IMR-90 (cell line): ENCODE data around the gene TOMM7. TPM values are rescaled to one million over a fixed set of nuclear protein-coding genes. Genes with fewer than 3 reads are reported as not detected.

ENCODE experiments used
- ATAC-seq: fragments of 200-7000 bp; cut with Tn5 transposase; 2 replicates; pipeline ENCODE4 v1.9.1; 2020; ENCODE audit warnings: low read depth, mild to moderate bottlenecking, moderate library complexity
- BruUV-seq: library from RNA; stranded (reverse); fragments of 400-500 nt; replicated peaks from 2 replicates; lab custom pipeline; 2021; lab: Mats Ljungman, UMichigan
- CTCF ChIA-PET: fragments of 300-600 bp; formaldehyde crosslinking; extraction: SDS; loops from one replicate; lab custom pipeline; 2021; ENCODE audit warnings: antibody characterized with exemption; lab: Yijun Ruan, JAX
- POLR2A ChIA-PET: fragments of 300-600 bp; sonication (Branson Sonifier 250); formaldehyde crosslinking; loops from one replicate; lab custom pipeline; 2022; ENCODE audit warnings: antibody characterized with exemption; ENCODE audit not compliant: unreplicated experiment; lab: Charles Lee
- DNase-seq: peaks from one replicate; pipeline ENCODE4 v3.0.0; 2013
- H2AFZ ChIP-seq: replicated peaks from 2 replicates; pipeline ENCODE3; 2013; ENCODE audit warnings: low read length, mild to moderate bottlenecking; ENCODE audit not compliant: poor library complexity
- H2AK5ac ChIP-seq: 2 replicates; pipeline ENCODE4 v1.6.1; 2013; ENCODE audit warnings: low read depth, low read length, inconsistent platforms
- H2AK9ac ChIP-seq: replicated peaks from 2 replicates; pipeline ENCODE3; 2013; ENCODE audit warnings: mild to moderate bottlenecking, low read depth, low read length, moderate library complexity; ENCODE audit not compliant: poor library complexity
- H2BK120ac ChIP-seq: 2 replicates; pipeline ENCODE4 v1.6.1; 2013; ENCODE audit warnings: low read depth, low read length, inconsistent platforms
- H2BK15ac ChIP-seq: 3 replicates; pipeline ENCODE4 v1.6.1; 2013; ENCODE audit warnings: low read depth, low read length, inconsistent platforms
- H2BK20ac ChIP-seq: 2 replicates; pipeline ENCODE4 v1.6.1; 2013; ENCODE audit warnings: low read depth, mild to moderate bottlenecking, inconsistent platforms, low read length, moderate library complexity
- H2BK5ac ChIP-seq: 2 replicates; pipeline ENCODE4 v1.6.1; 2013; ENCODE audit warnings: mild to moderate bottlenecking, low read depth, low read length, inconsistent platforms; ENCODE audit not compliant: poor library complexity, severe bottlenecking
- H3K14ac ChIP-seq: replicated peaks from 2 replicates; pipeline ENCODE4 v1.6.1; 2013; ENCODE audit warnings: low read depth, low read length, inconsistent platforms
- H3K18ac ChIP-seq: 2 replicates; pipeline ENCODE4 v1.6.1; 2013; ENCODE audit warnings: low read depth, low read length, control low read depth
- H3K23ac ChIP-seq: 2 replicates; pipeline ENCODE4 v1.6.1; 2013; ENCODE audit warnings: low read depth, low read length, inconsistent platforms
- H3K27ac ChIP-seq: 2 replicates; pipeline ENCODE4 v1.5.1; 2013; ENCODE audit warnings: mild to moderate bottlenecking, control low read depth, low read length; ENCODE audit not compliant: insufficient read depth
- H3K27me3 ChIP-seq: 2 replicates; pipeline ENCODE4 v1.6.1; 2013; ENCODE audit warnings: low read length; ENCODE audit not compliant: control insufficient read depth, insufficient read depth
- H3K36me3 ChIP-seq: 2 replicates; pipeline ENCODE4 v1.6.1; 2013; ENCODE audit warnings: low read length, mixed read lengths; ENCODE audit not compliant: control insufficient read depth, insufficient read depth
- H3K4ac ChIP-seq: 2 replicates; pipeline ENCODE4 v1.6.1; 2013; ENCODE audit warnings: low read depth, low read length, inconsistent platforms
- H3K4me1 ChIP-seq: 2 replicates; pipeline ENCODE4 v1.6.1; 2013; ENCODE audit warnings: low read length, mixed read lengths; ENCODE audit not compliant: control insufficient read depth, insufficient read depth
- H3K4me2 ChIP-seq: 2 replicates; pipeline ENCODE4 v1.6.1; 2013; ENCODE audit warnings: low read depth, mild to moderate bottlenecking, control low read depth, low read length, moderate library complexity
- H3K4me3 ChIP-seq: 2 replicates; pipeline ENCODE4 v1.5.1; 2013; ENCODE audit warnings: low read depth, mild to moderate bottlenecking, control low read depth, low read length, moderate library complexity; ENCODE audit not compliant: insufficient read depth
- H3K56ac ChIP-seq: 2 replicates; pipeline ENCODE4 v1.6.1; 2013; ENCODE audit warnings: low read length, inconsistent platforms; ENCODE audit not compliant: insufficient read depth; ENCODE audit errors: extremely low read depth
- H3K79me1 ChIP-seq, 2 experiments: 2 replicates each; pipeline ENCODE4 v1.6.1; 2013; ENCODE audit warnings: low read length in 2 of 2, inconsistent platforms in 1 of 2, low read depth in 1 of 2
- H3K9ac ChIP-seq: 2 replicates; pipeline ENCODE4 v1.6.1; 2013; ENCODE audit warnings: low read depth, low read length, control low read depth
- H3K9me1 ChIP-seq: 2 replicates; pipeline ENCODE4 v1.6.1; 2013; ENCODE audit warnings: low read length, inconsistent platforms; ENCODE audit not compliant: insufficient read depth
- H3K9me3 ChIP-seq: 2 replicates; pipeline ENCODE4 v1.6.1; 2013; ENCODE audit warnings: low read length; ENCODE audit not compliant: control insufficient read depth, insufficient read depth
- H4K20me1 ChIP-seq: 2 replicates; pipeline ENCODE4 v1.6.1; 2013; ENCODE audit warnings: low read length, inconsistent platforms; ENCODE audit not compliant: insufficient read depth
- H4K5ac ChIP-seq: 2 replicates; pipeline ENCODE4 v1.6.1; 2013; ENCODE audit warnings: mild to moderate bottlenecking, low read depth, low read length, control low read depth
- H4K8ac ChIP-seq, 2 experiments: 2 replicates each; pipeline ENCODE4 v1.6.1; 2013; ENCODE audit warnings: low read depth in 2 of 2, low read length in 2 of 2, control low read depth in 1 of 2, inconsistent platforms in 1 of 2
- H4K91ac ChIP-seq: 2 replicates; pipeline ENCODE4 v1.6.1; 2013; ENCODE audit warnings: low read depth, low read length, inconsistent platforms; ENCODE audit not compliant: insufficient read depth
- NFE2L2 ChIP-seq: fragments of 150-350 bp; IDR thresholded peaks from 2 replicates; pipeline ENCODE4 v1.6.1; 2016; ENCODE audit warnings: low read depth, mild to moderate bottlenecking, low read length
- RFX5 ChIP-seq: IDR thresholded peaks from 2 replicates; pipeline ENCODE4 v1.8.0; 2012; ENCODE audit warnings: low read depth, mild to moderate bottlenecking, low read length, moderate library complexity
- WGBS, 2 experiments: methylation state at CpG; one replicate each; pipeline versions ENCODE4 v1.1.5 to v1.1.7; 2013; ENCODE audit warnings: missing lambda C conversion rate in 2 of 2; ENCODE audit not compliant: insufficient read length in 1 of 2; ENCODE audit errors: extremely low coverage in 2 of 2; 5-methylcytosine and 5-hydroxymethylcytosine counted together
- dilution Hi-C: fragments of 300-500 bp; cut with HindIII; formaldehyde crosslinking; loops from one replicate; pipeline ENCODE4 v1.14.3; 2018; ENCODE audit warnings: low sequenced_read_pairs; ENCODE audit not compliant: unreplicated experiment
- in situ Hi-C: fragments of 300-500 bp; cut with MboI; formaldehyde crosslinking; loops from 3 replicates; pipeline ENCODE4 v1.14.3; 2019; ENCODE audit warnings: low sequenced_read_pairs, inconsistent platforms, mixed read lengths
- intact Hi-C: fragments of 100-400 bp; cut with micrococcal nuclease; formaldehyde crosslinking; loops from 2 replicates; pipeline ENCODE4 v1.10.0; 2022
- polyA plus RNA-seq, 3 experiments: library from polyadenylated mRNA; depleted of rRNA; stranded (reverse); fragments of >200 nt; gene quantifications; 2 replicates each; pipeline ENCODE4 v1.2.3, GENCODE V29; 2012; ENCODE audit warnings: low replicate concordance in 1 of 3
- total RNA-seq: library from RNA; depleted of rRNA; stranded (reverse); fragments of >200 nt; gene quantifications from 2 replicates; pipeline ENCODE4 v1.2.3, GENCODE V29; 2012

Gene TOMM7
- total and polyA plus RNA-seq, 2 of the 4 experiments (the other 2 are of a cell fraction), result 67.2 to 727 TPM

DNA sequence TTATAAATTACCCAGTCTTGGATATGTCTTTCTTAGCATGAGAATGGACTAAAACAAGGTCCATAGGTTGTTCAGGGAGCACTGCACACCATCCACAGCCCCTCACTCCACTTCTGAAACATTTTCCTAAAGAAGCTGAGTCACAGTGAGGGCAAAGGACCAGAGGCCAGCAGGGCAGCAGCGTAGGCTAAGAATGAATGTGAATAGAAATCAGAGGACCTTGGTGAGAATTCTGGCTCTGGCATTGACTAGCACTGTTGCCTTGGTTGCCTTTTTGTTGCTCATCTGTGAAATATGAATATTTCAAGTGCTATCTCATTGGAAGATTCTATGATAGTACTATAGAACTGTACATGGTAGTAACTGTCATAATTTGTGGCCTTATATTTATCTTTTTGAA, 41.7 kb upstream of the TOMM7 start:
- peaks cover 34% of the 10 kb centered on the region for H3K4me1 ChIP-seq

More for the DNA sequence above, 41.7 kb upstream of the TOMM7 start:
- peak overlapping the region; percentile 30 to 77; a peak in 3 of 4 replicates for H4K8ac ChIP-seq
- intact Hi-C loops (no loop called here), in situ Hi-C loops (no loop called here), dilution Hi-C loops (no loop called here)
- TF ChIP-seq NFE2L2 (peak; percentile 67; the same call in 1 of the 2 replicates), RFX5 (no peak)
- ATAC-seq (peak; percentile 18), DNase-seq (peak; percentile 62)
- peak overlapping the region; percentile 72 for H4K5ac ChIP-seq
- H3K27me3 ChIP-seq, result no peaks in the 10 kb centered on the region
- H3K27ac ChIP-seq, result peak overlapping the region; percentile 77
- H2BK120ac ChIP-seq, result peak overlapping the region; percentile 88
- H2AK5ac ChIP-seq, result peak overlapping the region; percentile 87
- H3K23ac ChIP-seq, result no peak overlapping the region
- POLR2A ChIA-PET, result interaction anchor here (0.6 kb wide), 1 partner anchor 291 kb away, joined by 3 read pairs; no protein-coding TSS in a partner anchor
- no TSS peak for BruUV-seq
- no CpG with 5 or more reads among the region's 1 CpG for WGBS, 2 experiments
- H2BK20ac ChIP-seq, result peak overlapping the region; percentile 81; the same call in 1 of the 2 replicates
- CTCF ChIA-PET, result no interaction called here
- no peak overlapping the region for H3K4me3 ChIP-seq
- peak overlapping the region; percentile 61 for H3K14ac ChIP-seq
- H2BK15ac ChIP-seq, result 0 out of 3 replicates have a peak overlapping the region, but pooled peaks have one; percentile 20
- H3K9me3 ChIP-seq, result no peaks in the 10 kb centered on the region
- no peak overlapping the region for H3K9ac ChIP-seq
- peak overlapping the region; percentile 26; the same call in 1 of the 2 replicates for H3K56ac ChIP-seq
- peak overlapping the region; percentile 89 for H4K91ac ChIP-seq
- peaks cover 12 to 70% of the 10 kb centered on the region in 2 experiments; a peak in 3 of 4 replicates for H3K79me1 ChIP-seq
- H2BK5ac ChIP-seq, result peak overlapping the region; percentile 90
- no peaks in the 10 kb centered on the region for H4K20me1 ChIP-seq
- no peak overlapping the region for H2AK9ac ChIP-seq
- peak overlapping the region; percentile 53 for H2AFZ ChIP-seq
- H3K9me1 ChIP-seq, result peaks cover 37% of the 10 kb centered on the region
- peak overlapping the region; percentile 66; the same call in 1 of the 2 replicates for H3K18ac ChIP-seq
- peaks cover 4% of the 10 kb centered on the region; the same call in 1 of the 2 replicates for H3K36me3 ChIP-seq
- H3K4ac ChIP-seq, result peak overlapping the region; percentile 82
- H3K4me2 ChIP-seq, result no peak overlapping the region
